Stimulated activated CD4-positive, alpha-beta T cell treated with anti-CD3 and anti-CD28 coated beads, Interleukin-12 subunit alpha, Interleukin-12 subunit beta, amount 100 ng/mL, for 48 hours (primary cell): ENCODE data around the gene HSCB.
"Not testable (repeated sequence)": the region's sequence is repeated elsewhere in the genome, so short reads cannot be mapped to it uniquely, and the experiment has no call there.

Experiments used
- DNase-seq, 3 donors: peaks; one replicate each; pipeline ENCODE4 v3.0.0-alpha.2; 2020; ENCODE audit warnings: low read depth in 2 of 3, low spot score in 1 of 3

The HSCB gene

DNA sequence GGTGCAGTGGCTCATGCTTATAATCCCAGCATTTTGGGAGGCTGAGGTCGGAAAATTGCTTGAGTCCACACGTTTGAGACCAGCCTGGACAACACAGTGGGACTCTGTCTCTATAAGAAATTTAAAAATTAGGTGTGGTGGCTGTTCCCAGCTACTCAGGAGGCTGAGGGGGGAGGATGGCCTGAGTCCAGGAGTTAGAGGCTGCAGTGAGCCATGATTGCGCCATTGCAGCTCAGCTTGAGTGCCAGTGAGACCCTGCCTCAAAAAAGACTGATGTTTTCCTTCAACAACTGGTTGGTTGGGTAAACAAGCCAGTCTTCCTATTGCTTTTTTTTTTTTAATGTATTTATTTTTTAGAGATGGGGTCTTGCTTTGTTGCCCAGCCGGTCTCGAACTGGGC, 49.3 kb downstream of the HSCB start:
- DNase-seq, result no peak

DNA sequence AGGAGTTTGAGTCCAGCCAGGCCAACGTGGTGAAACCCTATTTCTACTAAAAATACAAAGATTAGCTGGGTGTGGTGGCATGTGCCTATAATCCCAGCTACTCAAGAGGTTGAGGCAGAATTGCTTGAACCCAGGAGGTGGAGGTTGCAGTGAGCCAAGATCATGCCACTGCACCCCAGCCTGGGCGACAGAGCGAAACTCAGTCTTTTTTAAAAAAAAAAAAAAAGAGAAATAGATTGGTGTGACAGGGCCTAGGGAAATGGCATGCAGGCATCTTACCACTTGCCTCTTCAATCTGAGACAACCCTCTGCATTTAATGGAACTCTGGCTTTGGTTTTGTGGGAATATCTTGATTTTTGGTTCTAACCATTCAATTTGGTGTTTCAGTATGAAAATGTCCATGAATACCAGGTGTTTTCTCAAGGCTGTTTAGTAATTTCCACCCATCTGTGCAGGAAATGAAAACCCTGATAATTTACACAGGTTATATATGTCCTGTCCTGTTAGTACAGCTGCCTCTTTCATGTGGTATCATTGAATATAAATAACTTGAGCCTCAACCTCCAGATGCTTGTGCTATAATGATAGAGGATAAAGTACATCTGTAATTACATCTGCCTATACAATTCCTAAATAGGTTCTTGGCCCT, 50.1 kb downstream of the HSCB start:
- DNase-seq, result no peak

DNA sequence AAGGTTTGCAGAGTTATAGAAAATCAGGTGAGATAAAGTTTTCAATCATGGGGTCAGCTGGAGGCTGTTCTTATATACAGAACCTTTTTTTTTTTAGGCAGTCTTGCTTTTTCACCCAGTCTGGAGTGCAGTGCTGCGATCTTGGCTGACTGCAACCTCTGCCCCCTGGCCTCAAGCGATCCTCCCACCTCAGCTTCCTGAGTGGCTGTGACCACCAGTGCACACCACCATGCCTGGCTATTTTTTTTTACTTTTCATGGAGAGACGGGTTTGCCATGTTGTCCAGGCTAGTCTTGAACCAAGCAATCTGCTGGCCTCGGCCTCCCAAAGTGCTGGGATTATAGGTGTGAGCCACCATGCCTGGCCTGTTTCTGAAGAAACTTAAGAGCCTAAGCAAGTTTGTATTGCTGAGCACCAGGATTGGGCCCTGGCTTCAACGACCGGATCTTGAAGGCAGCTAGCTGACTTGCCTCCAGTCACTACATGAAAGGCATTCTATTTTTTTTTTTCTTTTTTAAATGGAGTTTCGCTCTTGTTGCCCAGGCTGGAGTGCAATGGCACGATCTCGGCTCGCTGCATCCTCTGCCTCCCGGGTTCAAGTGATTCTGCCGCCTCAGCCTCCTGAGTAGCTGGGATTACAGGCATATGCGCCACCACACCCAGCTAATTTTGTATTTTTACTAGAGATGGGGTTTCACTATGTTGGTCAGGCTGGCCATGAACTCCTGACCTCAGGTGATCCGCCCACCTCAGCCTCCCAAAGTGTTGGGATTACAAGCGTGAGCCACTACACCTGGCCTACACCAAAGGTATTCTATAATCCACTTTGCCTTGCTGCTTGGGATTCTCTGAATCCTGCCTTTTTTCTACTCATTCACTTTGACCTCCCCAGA, 50.9 kb downstream of the HSCB start:
- DNase-seq, result no peak

DNA sequence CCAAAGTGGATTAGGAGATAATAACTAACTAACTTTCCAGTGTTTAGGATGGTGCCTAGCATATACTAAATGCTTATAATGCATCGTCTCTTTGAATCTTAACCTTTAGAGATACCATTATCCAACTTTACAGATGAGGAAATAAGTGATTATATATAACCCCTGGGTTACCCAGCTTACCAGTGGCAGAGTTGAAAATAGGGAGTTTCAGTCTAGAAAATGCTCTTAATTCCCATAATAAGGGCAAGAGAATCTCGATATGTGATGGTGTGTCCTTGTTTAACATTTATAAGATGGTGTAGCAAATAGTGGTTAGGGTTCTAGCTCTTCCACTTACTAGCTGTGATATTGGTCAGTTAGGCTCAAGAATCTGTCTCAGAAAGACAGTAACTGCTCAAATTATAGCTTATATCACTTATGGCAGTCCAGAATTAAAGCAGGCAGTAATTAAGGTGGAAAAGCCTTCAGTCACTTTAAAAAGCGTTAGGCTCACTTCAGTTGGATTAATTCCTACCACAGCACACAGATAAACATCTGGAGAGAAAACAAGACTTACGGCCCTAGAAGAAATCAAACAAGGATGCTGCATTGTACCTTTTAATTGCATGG, 52.2 kb downstream of the HSCB start:
- DNase-seq, result no peak

DNA sequence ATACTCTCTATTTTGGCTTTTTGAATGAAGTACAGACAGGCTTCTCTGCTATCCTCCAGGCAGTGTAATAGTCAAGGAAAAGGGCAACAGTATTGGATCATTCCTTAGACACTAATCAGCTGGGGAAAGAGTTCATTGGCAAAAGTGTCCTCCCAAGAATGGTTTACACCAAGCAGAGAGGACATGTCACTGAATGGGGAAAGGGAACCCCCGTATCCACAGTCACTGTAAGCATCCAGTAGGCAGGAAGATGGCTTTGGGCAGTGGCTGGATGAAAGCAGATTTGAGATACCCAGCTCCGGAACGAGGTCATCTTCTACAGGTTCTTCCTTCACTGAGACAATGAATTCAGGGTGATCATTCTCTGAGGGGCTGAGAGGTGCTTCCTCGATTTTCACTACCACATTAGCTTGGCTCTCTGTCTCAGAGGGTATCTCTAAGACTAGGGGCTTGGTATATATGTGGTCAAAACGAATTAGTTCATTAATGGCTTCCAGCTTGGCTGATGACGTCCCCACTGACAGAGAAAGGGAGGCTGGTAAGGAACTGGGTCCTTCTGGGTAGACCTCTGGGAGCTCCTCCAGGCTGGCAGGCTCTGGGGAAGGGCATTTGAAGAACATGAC, 53.3 kb downstream of the HSCB start:
- DNase-seq, result no peak

DNA sequence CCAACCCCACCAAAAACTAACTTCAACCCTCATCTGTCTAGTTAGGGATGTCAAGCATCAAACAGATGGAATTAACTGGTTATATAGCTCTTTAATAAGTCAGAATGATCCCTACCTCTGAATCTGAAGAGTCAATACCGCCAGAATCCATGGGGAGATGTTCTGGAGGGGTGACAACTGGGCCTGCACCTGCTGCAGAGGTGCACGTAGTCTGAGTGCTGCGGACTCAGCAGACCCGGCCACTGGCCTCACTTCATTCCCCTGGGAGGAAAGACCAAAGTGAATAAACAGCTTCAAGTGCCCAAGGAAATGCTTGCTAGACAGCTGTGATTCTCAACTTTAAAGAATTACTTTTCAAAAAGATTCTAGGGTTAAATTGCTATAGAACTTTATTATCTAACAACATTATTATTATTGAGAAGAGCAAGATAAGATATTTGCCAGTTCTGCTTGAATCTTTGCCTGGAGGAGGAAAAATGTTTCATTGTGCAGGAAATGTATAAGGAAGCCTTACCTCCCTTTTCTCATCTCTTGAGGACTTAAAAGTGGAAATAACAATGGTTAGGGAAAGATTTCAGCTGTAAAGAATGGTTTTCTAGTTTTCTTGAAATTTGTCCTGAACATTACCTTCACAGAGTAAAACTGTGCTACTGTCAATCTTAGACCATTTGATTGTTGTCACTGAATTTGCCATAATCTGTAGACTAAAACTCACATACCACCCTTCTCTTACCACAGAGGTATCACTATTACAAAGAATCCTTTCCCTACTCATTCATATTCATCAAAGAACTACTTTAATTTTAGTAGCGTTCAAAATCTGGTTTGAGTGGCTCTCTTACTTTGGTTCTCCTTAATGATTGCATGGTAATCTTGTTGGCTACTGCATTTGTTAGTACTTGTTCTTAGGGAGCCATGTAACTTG, 54.4 kb downstream of the HSCB start:
- DNase-seq, result no peak

DNA sequence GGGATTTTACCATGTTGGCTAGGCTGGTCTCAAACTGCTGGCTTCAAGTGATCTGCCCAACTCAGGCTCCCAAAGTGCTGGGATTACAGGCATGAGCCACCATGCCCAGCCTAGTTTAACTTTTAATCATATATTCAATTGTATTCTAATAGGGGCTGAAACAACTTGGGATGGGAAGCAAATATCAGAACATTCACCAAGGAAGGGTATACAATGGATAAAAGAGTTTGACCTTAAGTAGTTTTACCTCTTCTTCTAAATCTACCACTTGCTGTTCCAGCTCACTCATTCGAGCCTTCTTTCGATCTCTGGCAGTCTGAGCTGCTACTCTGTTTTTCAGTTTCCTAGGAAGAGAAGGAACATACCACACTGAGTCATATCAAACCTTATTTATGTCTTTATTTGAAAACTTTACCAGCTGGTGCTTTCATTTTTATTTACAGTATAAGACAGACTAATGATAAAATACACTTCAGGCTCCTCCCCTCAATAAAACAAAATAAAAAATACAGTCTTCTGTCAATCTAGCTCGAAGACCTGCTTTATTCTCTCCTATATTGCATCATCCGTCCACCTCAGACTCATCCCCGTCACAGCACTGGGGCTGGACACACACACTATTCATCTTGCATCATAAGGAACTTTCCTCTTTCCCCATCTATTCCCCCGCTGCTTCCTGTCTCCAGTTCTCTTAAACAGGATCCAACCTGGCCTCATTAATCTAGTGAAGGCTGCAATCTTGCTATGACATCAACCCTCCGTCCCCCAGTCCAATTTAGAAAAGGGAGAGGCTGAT, 57.2 kb downstream of the HSCB start:
- peak in 1 of 3 donors; percentile 32 for DNase-seq

DNA sequence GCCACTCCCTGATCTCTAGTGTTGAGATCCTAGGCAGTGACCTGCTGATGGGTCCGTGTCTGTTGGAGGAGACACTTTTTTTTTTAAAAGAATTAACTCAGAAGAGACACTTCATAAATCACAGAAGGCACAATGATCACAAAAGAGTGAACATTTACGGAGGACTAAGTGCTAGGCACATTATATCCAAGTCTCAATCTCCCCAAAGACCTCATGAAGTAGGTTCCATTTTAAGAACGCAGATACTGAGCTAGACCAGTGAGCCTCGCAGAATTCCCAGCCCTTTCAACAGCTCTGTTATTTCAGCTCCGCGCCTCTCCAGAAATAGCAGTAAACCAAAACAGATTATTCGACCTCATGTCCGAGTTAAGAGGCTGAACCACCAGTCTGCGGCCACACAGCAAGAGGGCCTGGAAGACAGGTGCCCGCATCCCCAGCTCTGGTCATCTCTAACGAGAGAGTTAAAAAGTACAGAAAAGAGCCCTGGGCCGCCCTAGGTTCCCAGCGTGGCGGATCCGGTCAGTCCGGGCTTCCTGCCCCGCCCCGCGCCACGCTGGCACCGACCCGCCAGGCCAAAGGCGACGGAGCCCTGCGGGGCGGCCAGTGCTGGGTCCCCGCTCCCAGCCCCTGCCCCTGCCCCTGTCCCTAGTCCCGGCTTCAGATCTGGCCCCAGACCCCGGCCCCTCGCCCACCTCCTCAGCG, 57.9 kb downstream of the HSCB start:
- DNase-seq, result peak in 2 of 3 donors; percentile 6 to 25

DNA sequence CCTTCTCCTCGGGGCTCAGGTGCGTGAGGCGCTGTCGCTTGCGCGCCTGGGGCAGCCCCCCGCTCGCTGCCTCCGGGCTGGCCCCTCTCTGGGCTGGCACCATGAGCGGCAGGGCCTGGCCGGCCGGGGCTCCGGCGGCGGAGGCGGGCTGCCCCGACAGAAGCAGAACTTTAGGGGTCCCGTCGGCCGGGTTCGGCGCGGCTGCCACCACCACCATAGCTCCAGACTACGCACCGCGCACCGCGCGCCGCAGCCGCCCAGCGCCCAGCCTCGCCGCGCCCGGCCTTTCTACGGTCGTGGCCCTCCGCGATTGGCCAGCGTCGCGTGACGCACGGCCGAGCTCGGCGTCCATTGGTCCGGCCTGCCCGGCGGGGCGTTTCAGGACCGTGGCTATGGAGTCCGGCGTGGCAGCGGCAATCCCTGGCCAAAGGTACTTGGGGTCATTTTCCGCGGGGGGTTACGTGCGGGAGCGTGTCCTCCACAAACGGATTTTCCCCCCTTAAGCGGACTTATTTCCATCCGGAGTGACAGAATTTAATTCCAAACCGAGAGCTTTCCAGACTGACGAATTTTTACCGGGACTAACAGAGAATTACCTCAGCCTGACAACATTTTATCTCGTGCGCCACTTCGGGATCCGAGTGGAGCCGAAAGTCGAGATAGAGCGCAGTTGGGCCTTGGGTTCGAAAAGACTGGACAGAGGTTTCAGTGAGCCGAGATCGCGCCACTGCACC, 58.6 kb downstream of the HSCB start, which contains the start of gene XBP1:
XBP1 (minus strand) TSS at position 262 of the 734 bp plus-strand sequence.
- peak; percentile 79 to 86 (median 82) for DNase-seq

DNA sequence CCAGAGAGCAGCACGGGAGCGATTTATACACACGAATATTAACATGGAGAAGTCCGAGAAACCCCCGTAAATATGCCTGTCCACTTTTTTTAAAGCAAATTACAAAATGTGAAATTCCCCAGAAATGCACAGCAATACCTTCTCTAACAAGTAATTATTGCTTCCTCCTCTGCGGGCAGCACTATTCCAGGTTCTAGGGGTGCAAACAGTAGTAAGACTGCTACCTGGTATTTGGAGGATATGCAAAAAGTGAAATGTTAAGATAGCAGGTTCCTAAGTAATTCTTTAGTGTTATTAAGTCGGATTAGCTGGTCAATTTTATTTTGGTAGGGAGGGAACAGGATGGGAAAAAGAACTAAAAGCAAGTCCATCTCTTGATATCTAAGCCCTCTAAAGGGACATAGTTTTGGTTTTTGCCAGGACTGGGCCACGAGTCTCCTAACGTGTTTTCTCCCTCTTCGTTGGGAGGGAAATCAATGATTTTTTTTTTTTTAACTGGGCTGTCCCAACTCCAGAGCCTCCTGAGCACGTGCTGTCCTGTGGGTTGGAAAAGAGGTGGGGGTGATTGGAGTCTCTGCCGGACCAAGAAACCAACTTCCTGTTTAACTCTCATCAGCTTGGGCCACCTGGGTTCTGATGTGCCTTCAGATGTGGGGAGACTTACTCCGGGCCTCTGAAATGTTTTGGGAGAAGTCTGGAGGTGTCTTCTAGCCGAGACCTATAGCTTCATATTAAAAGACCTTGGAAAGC, 60.2 kb downstream of the HSCB start:
- no peak for DNase-seq

DNA sequence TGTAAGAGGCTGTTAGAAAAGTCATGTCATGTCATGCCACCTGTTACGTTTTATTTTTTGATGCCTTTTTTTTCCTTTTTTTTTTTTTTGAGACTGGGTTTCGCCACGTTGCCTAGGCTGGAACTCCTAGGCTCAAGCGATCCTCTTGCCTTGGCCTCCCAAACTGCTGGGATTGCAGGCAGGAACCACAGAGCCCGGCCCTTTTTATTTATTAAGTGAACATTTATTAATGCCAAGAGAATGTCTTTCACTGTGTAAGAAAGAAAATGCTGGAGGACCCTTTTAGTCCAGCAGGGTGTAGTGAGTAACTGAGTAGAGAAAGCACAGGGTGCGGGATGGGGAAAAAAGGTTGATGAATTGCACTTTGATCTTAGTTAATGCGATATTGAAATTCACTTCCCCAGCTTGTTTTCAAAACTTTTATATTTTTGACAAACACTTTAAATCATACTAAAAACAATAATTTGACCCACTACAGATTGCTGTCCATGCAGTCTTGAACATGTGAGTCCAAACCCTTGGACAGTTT, 60.8 kb downstream of the HSCB start:
- DNase-seq, result no peak

DNA sequence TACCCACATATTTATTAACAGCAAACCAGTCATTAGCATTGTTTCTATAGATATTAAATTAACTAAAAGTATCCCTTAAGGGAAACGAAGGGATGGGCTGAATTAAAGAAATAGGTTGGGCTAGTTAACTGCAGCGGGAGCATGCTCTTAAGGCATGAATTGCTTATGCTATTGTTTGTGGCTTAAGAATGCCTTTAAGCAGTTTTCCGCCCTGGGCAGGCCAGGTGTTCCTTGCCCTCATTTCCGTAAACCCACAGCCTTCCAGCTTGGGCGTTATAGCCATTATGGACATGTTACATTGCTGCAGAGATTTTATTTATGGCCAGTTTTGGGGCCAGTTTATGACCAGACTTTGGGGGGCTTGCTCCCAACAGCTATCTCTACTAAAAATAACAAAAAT, 63.6 kb downstream of the HSCB start:
- not testable (repeated sequence) for DNase-seq
